HepG2 (cell line): Measurements from ENCODE around the gene ADGRL2. TPM values are rescaled to one million over a fixed set of nuclear protein-coding genes. Genes with fewer than 3 reads are reported as not detected.

ENCODE experiments used
- ATAC-seq: fragments of 200-7000 bp; cut with Tn5 transposase; 3 replicates; pipeline ENCODE4 v1.9.1; 2020; ENCODE audit warnings: mild to moderate bottlenecking, moderate library complexity
- BruUV-seq: library from RNA; stranded (reverse); fragments of 400-500 nt; replicated peaks from 2 replicates; lab custom pipeline; 2021; lab: Mats Ljungman, UMichigan
- CTCF ChIA-PET: fragments of 300-600 bp; formaldehyde crosslinking; extraction: SDS; loops from one replicate; lab custom pipeline; 2021; ENCODE audit warnings: low total read pairs, inconsistent platforms, low intra/inter-chr PET ratio; lab: Yijun Ruan, JAX
- POLR2A ChIA-PET: fragments of 350-600 bp; sonication (Branson Sonifier 250); formaldehyde crosslinking; loops from one replicate; lab custom pipeline; 2020; ENCODE audit warnings: antibody characterized with exemption, inconsistent platforms; lab: Yijun Ruan, JAX
- DNase-seq: peaks from one replicate; pipeline ENCODE4 v3.0.0-alpha.2; 2015; ENCODE audit warnings: low spot score
- FAIRE-seq: peaks from 3 replicates; lab custom pipeline; 2011; peaks lifted over from hg19 to GRCh38; lab: Jason Lieb, UNC
- H2AFZ ChIP-seq: one replicate; pipeline ENCODE4 v1.6.1; 2011; ENCODE audit warnings: low read length, inconsistent platforms
- H3K27ac ChIP-seq: fragments of 300-600 bp; 3 replicates; pipeline ENCODE4 v1.8.0; 2011; ENCODE audit warnings: mixed run types, mild to moderate bottlenecking, mixed read lengths, low read length, inconsistent platforms; ENCODE audit not compliant: insufficient read depth; ENCODE audit errors: extremely low read length
- H3K27me3 ChIP-seq, 2 experiments: fragments of 200-600 bp in 1 of 2; 2 replicates in 1 of 2; 3 replicates in 1 of 2; pipeline versions ENCODE4 v1.6.0 to v1.8.0; 2011; ENCODE audit warnings: low read length in 2 of 2, mild to moderate bottlenecking in 2 of 2, moderate library complexity in 2 of 2, inconsistent platforms in 1 of 2; ENCODE audit not compliant: insufficient read depth in 2 of 2, control insufficient read depth in 1 of 2
- H3K36me3 ChIP-seq, 2 experiments: fragments of 200-600 bp in 1 of 2; replicated peaks in 1 of 2; 2 replicates in 1 of 2; 3 replicates in 1 of 2; pipeline versions ENCODE4 v1.5.1 to v1.8.0; 2011; ENCODE audit warnings: low read length in 2 of 2, inconsistent platforms in 1 of 2; ENCODE audit not compliant: insufficient read depth in 2 of 2, control insufficient read depth in 1 of 2
- H3K4me1 ChIP-seq: 2 replicates; pipeline ENCODE4 v1.5.1; 2012; ENCODE audit warnings: low read length, inconsistent platforms; ENCODE audit not compliant: insufficient read depth
- H3K4me2 ChIP-seq: 2 replicates; pipeline ENCODE4 v1.6.0; 2011; ENCODE audit warnings: low read depth, low read length, inconsistent platforms
- H3K4me3 ChIP-seq, 3 experiments: fragments of 200-600 bp in 1 of 3; sonication (generic), shearing (Covaris generic) in 1 of 3; replicated peaks in 1 of 3; 2 replicates each; pipeline ENCODE4 v1.5.1; 2011 to 2016; ENCODE audit warnings: low read length in 3 of 3, inconsistent platforms in 2 of 3, low read depth in 2 of 3, mild to moderate bottlenecking in 2 of 3, control low read depth in 1 of 3, mixed read lengths in 1 of 3; ENCODE audit not compliant: insufficient read depth in 1 of 3
- H3K79me2 ChIP-seq: one replicate; pipeline ENCODE4 v1.6.1; 2011; ENCODE audit warnings: low read length, inconsistent platforms; ENCODE audit not compliant: insufficient read depth
- H3K9ac ChIP-seq: 2 replicates; pipeline ENCODE4 v1.6.0; 2011; ENCODE audit warnings: mild to moderate bottlenecking, low read depth, low read length, inconsistent platforms; ENCODE audit not compliant: insufficient read depth
- H3K9me3 ChIP-seq: 2 replicates; pipeline ENCODE4 v1.5.1; 2012; ENCODE audit warnings: mild to moderate bottlenecking, low read length
- H4K20me1 ChIP-seq: 2 replicates; pipeline ENCODE4 v1.6.0; 2011; ENCODE audit warnings: inconsistent platforms, mild to moderate bottlenecking, low read length, moderate library complexity; ENCODE audit not compliant: insufficient read depth
- FOXP4 ChIP-seq: sonication (generic); formaldehyde crosslinking; IDR thresholded peaks from 2 replicates; pipeline ENCODE4 v1.4.0; 2020; ENCODE audit warnings: missing genetic modification reagents
- GFI1 ChIP-seq: sonication (generic); formaldehyde crosslinking; IDR thresholded peaks from 2 replicates; pipeline ENCODE4 v1.5.0; 2020; ENCODE audit warnings: missing genetic modification reagents, mild to moderate bottlenecking, borderline replicate concordance
- HNRNPLL ChIP-seq: fragments of 200-400 bp; formaldehyde crosslinking; IDR thresholded peaks from 2 replicates; pipeline ENCODE4 v1.6.1; 2017; ENCODE audit warnings: mild to moderate bottlenecking, low read depth, low read length; ENCODE audit not compliant: poor library complexity, severe bottlenecking
- JUND ChIP-seq: sonication (generic); formaldehyde crosslinking; IDR thresholded peaks from 2 replicates; pipeline ENCODE4 v1.8.0; 2022; ENCODE audit warnings: mild to moderate bottlenecking, missing genetic modification reagents
- NAIF1 ChIP-seq: sonication (generic); formaldehyde crosslinking; IDR thresholded peaks from 2 replicates; pipeline ENCODE4 v1.5.0; 2020; ENCODE audit warnings: mild to moderate bottlenecking, missing genetic modification reagents, borderline replicate concordance
- PCBP1 ChIP-seq: fragments of 200-400 bp; formaldehyde crosslinking; IDR thresholded peaks from 2 replicates; pipeline ENCODE4 v1.6.1; 2017; ENCODE audit warnings: mild to moderate bottlenecking, low read depth, low read length, borderline replicate concordance
- SP4 ChIP-seq: sonication (generic); formaldehyde crosslinking; IDR thresholded peaks from 2 replicates; pipeline ENCODE4 v1.8.1; 2023; ENCODE audit warnings: mild to moderate bottlenecking, missing genetic modification reagents
- THAP7 ChIP-seq: sonication (generic); formaldehyde crosslinking; IDR thresholded peaks from 2 replicates; pipeline ENCODE4 v1.8.1; 2023; ENCODE audit warnings: mild to moderate bottlenecking, missing genetic modification reagents
- XBP1 ChIP-seq: sonication (generic); formaldehyde crosslinking; IDR thresholded peaks from 2 replicates; pipeline ENCODE4 v1.5.0; 2020; ENCODE audit warnings: missing genetic modification reagents
- ZFAT ChIP-seq: sonication (generic); formaldehyde crosslinking; conservative IDR thresholded peaks from 2 replicates; pipeline ENCODE4 v1.8.1; 2023; ENCODE audit warnings: missing genetic modification reagents, inconsistent platforms
- ZNF691 ChIP-seq: sonication (generic); formaldehyde crosslinking; IDR thresholded peaks from 2 replicates; pipeline ENCODE4 v1.4.0; 2020; ENCODE audit warnings: missing genetic modification reagents, low read depth, mild to moderate bottlenecking, borderline replicate concordance
- WGBS: methylation state at CpG from one replicate; pipeline ENCODE4 v1.1.6; 2017; ENCODE audit warnings: low lambda C conversion rate; 5-methylcytosine and 5-hydroxymethylcytosine counted together
- in situ Hi-C: cut with HindIII; loops from 2 replicates; pipeline ENCODE4 v1.10.0; 2017; ENCODE audit warnings: low pct_unique_long_range_greater_than_20kb; ENCODE audit not compliant: extremely low pct_ligation_motif_present
- intact Hi-C: fragments of 100-400 bp; cut with micrococcal nuclease; formaldehyde crosslinking; loops from one replicate; pipeline ENCODE4 v1.10.0; 2022; ENCODE audit not compliant: unreplicated experiment
- polyA plus RNA-seq, 8 experiments: library from polyadenylated mRNA; depleted of rRNA in 3 of 8; stranded (reverse) in 7 of 8; unstranded in 1 of 8; fragments of >200 nt; fragmentation: Illumina TruSeq in 4 of 8; extraction: Trizol in 4 of 8; gene quantifications; 2 replicates each; pipeline versions ENCODE4 v1.2.1 to v1.2.3, GENCODE V29; 2011 to 2016; ENCODE audit warnings: low read depth in 4 of 8, missing spikeins in 1 of 8, mixed read lengths in 1 of 8; ENCODE audit not compliant: insufficient read depth in 1 of 8
- total RNA-seq, 5 experiments: library from RNA; depleted of rRNA; stranded (reverse); fragments of >200 nt; fragmentation: Illumina TruSeq; extraction: Trizol; gene quantifications; 2 replicates each; pipeline ENCODE4 v1.2.3, GENCODE V29; 2016; ENCODE audit warnings: low read depth in 1 of 5

ADGRL2 gene
- total and polyA plus RNA-seq, 2 of the 13 experiments (the other 11 are each of a cell fraction or from before 2014, with no cell fraction given): 15.3 to 31.6 TPM

- no TSS peak for BruUV-seq
- Histone ChIP-seq H3K9me3 (no peaks in the 10 kb centered on the region; the same call in 1 of the 2 replicates), H3K4me2 (no peak overlapping the region), H3K27me3 (no peaks in the 10 kb centered on the region), H3K79me2 (no peaks in the 10 kb centered on the region), H3K36me3 (no peaks in the 10 kb centered on the region), H3K4me3 (no peak overlapping the region), H4K20me1 (no peaks in the 10 kb centered on the region), H2AFZ (no peak overlapping the region), H3K9ac (no peak overlapping the region), H3K27ac (no peak overlapping the region), H3K4me1 (no peaks in the 10 kb centered on the region)
- POLR2A ChIA-PET: no interaction called here
- TF ChIP-seq JUND (CRISPR knock-in tag): no peak
- TF ChIP-seq FOXP4 (CRISPR knock-in tag): no peak
- no peak for TF ChIP-seq SP4
- no peak for TF ChIP-seq ZFAT (CRISPR knock-in tag)
- no peak for TF ChIP-seq ZNF691 (CRISPR knock-in tag)
- no peak for TF ChIP-seq PCBP1
- no peak for TF ChIP-seq HNRNPLL
- no peak for TF ChIP-seq GFI1
- no peak for TF ChIP-seq NAIF1 (CRISPR knock-in tag)
- TF ChIP-seq XBP1 (CRISPR knock-in tag): no peak
- no peak for TF ChIP-seq THAP7 (CRISPR knock-in tag)
- in situ Hi-C loops: no loop called here
- ATAC-seq: no peak
- no peak for DNase-seq
- 62% methylated on average over 1 of the region's 1 CpG for WGBS
- CTCF ChIA-PET: no interaction called here
- intact Hi-C loops: no loop called here
- FAIRE-seq: no peak
These were observed 73.2 kb downstream of the ADGRL2 start for GRCh38 chr1:81873946-81874345.
